HepG2 (cell line): ENCODE results near the gene CCDC18. TPM values are rescaled to one million over a fixed set of nuclear protein-coding genes. Genes with fewer than 3 reads are reported as not detected.

ENCODE experiments used
- ATAC-seq: fragments of 200-7000 bp; cut with Tn5 transposase; 3 replicates; pipeline ENCODE4 v1.9.1; 2020; ENCODE audit warnings: mild to moderate bottlenecking, moderate library complexity
- BruUV-seq: library from RNA; stranded (reverse); fragments of 400-500 nt; replicated peaks from 2 replicates; lab custom pipeline; 2021; lab: Mats Ljungman, UMichigan
- CTCF ChIA-PET: fragments of 300-600 bp; formaldehyde crosslinking; extraction: SDS; loops from one replicate; lab custom pipeline; 2021; ENCODE audit warnings: low total read pairs, inconsistent platforms, low intra/inter-chr PET ratio; lab: Yijun Ruan, JAX
- POLR2A ChIA-PET: fragments of 350-600 bp; sonication (Branson Sonifier 250); formaldehyde crosslinking; loops from one replicate; lab custom pipeline; 2020; ENCODE audit warnings: antibody characterized with exemption, inconsistent platforms; lab: Yijun Ruan, JAX
- DNase-seq: peaks from one replicate; pipeline ENCODE4 v3.0.0-alpha.2; 2015; ENCODE audit warnings: low spot score
- FAIRE-seq: peaks from 3 replicates; lab custom pipeline; 2011; peaks lifted over from hg19 to GRCh38; lab: Jason Lieb, UNC
- H2AFZ ChIP-seq: one replicate; pipeline ENCODE4 v1.6.1; 2011; ENCODE audit warnings: low read length, inconsistent platforms
- H3K27ac ChIP-seq: fragments of 300-600 bp; 3 replicates; pipeline ENCODE4 v1.8.0; 2011; ENCODE audit warnings: mixed run types, mild to moderate bottlenecking, mixed read lengths, low read length, inconsistent platforms; ENCODE audit not compliant: insufficient read depth; ENCODE audit errors: extremely low read length
- H3K27me3 ChIP-seq, 2 experiments: fragments of 200-600 bp in 1 of 2; 2 replicates in 1 of 2; 3 replicates in 1 of 2; pipeline versions ENCODE4 v1.6.0 to v1.8.0; 2011; ENCODE audit warnings: low read length in 2 of 2, mild to moderate bottlenecking in 2 of 2, moderate library complexity in 2 of 2, inconsistent platforms in 1 of 2; ENCODE audit not compliant: insufficient read depth in 2 of 2, control insufficient read depth in 1 of 2
- H3K36me3 ChIP-seq, 2 experiments: fragments of 200-600 bp in 1 of 2; replicated peaks in 1 of 2; 2 replicates in 1 of 2; 3 replicates in 1 of 2; pipeline versions ENCODE4 v1.5.1 to v1.8.0; 2011; ENCODE audit warnings: low read length in 2 of 2, inconsistent platforms in 1 of 2; ENCODE audit not compliant: insufficient read depth in 2 of 2, control insufficient read depth in 1 of 2
- H3K4me1 ChIP-seq: 2 replicates; pipeline ENCODE4 v1.5.1; 2012; ENCODE audit warnings: low read length, inconsistent platforms; ENCODE audit not compliant: insufficient read depth
- H3K4me2 ChIP-seq: 2 replicates; pipeline ENCODE4 v1.6.0; 2011; ENCODE audit warnings: low read depth, low read length, inconsistent platforms
- H3K4me3 ChIP-seq, 3 experiments: fragments of 200-600 bp in 1 of 3; sonication (generic), shearing (Covaris generic) in 1 of 3; replicated peaks in 1 of 3; 2 replicates each; pipeline ENCODE4 v1.5.1; 2011 to 2016; ENCODE audit warnings: low read length in 3 of 3, inconsistent platforms in 2 of 3, low read depth in 2 of 3, mild to moderate bottlenecking in 2 of 3, control low read depth in 1 of 3, mixed read lengths in 1 of 3; ENCODE audit not compliant: insufficient read depth in 1 of 3
- H3K79me2 ChIP-seq: one replicate; pipeline ENCODE4 v1.6.1; 2011; ENCODE audit warnings: low read length, inconsistent platforms; ENCODE audit not compliant: insufficient read depth
- H3K9ac ChIP-seq: 2 replicates; pipeline ENCODE4 v1.6.0; 2011; ENCODE audit warnings: mild to moderate bottlenecking, low read depth, low read length, inconsistent platforms; ENCODE audit not compliant: insufficient read depth
- H3K9me3 ChIP-seq: 2 replicates; pipeline ENCODE4 v1.5.1; 2012; ENCODE audit warnings: mild to moderate bottlenecking, low read length
- H4K20me1 ChIP-seq: 2 replicates; pipeline ENCODE4 v1.6.0; 2011; ENCODE audit warnings: inconsistent platforms, mild to moderate bottlenecking, low read length, moderate library complexity; ENCODE audit not compliant: insufficient read depth
- NKX3-1 ChIP-seq: sonication (generic); formaldehyde crosslinking; IDR thresholded peaks from 2 replicates; pipeline ENCODE4 v1.5.0; 2020; ENCODE audit warnings: missing genetic modification reagents
- SKI ChIP-seq: fragments of 450-650 bp; IDR thresholded peaks from one replicate; pipeline ENCODE4 v1.6.1; 2018; ENCODE audit warnings: mild to moderate bottlenecking; ENCODE audit not compliant: partially characterized antibody
- ZNF724P ChIP-seq: sonication (generic); formaldehyde crosslinking; IDR thresholded peaks from 2 replicates; pipeline ENCODE4 v1.8.0; 2022; ENCODE audit warnings: missing genetic modification reagents, borderline replicate concordance
- WGBS: methylation state at CpG from one replicate; pipeline ENCODE4 v1.1.6; 2017; ENCODE audit warnings: low lambda C conversion rate; 5-methylcytosine and 5-hydroxymethylcytosine counted together
- in situ Hi-C: cut with HindIII; loops from 2 replicates; pipeline ENCODE4 v1.10.0; 2017; ENCODE audit warnings: low pct_unique_long_range_greater_than_20kb; ENCODE audit not compliant: extremely low pct_ligation_motif_present
- intact Hi-C: fragments of 100-400 bp; cut with micrococcal nuclease; formaldehyde crosslinking; loops from one replicate; pipeline ENCODE4 v1.10.0; 2022; ENCODE audit not compliant: unreplicated experiment
- polyA plus RNA-seq, 8 experiments: library from polyadenylated mRNA; depleted of rRNA in 3 of 8; stranded (reverse) in 7 of 8; unstranded in 1 of 8; fragments of >200 nt; fragmentation: Illumina TruSeq in 4 of 8; extraction: Trizol in 4 of 8; gene quantifications; 2 replicates each; pipeline versions ENCODE4 v1.2.1 to v1.2.3, GENCODE V29; 2011 to 2016; ENCODE audit warnings: low read depth in 4 of 8, missing spikeins in 1 of 8, mixed read lengths in 1 of 8; ENCODE audit not compliant: insufficient read depth in 1 of 8
- total RNA-seq, 5 experiments: library from RNA; depleted of rRNA; stranded (reverse); fragments of >200 nt; fragmentation: Illumina TruSeq; extraction: Trizol; gene quantifications; 2 replicates each; pipeline ENCODE4 v1.2.3, GENCODE V29; 2016; ENCODE audit warnings: low read depth in 1 of 5
- TF ChIP-seq, protein P1 (sequence below), 2 experiments: sonication (generic) in 1 of 2; formaldehyde crosslinking in 1 of 2; IDR thresholded peaks; 2 replicates each; pipeline versions ENCODE4 v1.5.1 to v1.6.1; 2011 to 2020; ENCODE audit warnings: borderline replicate concordance in 1 of 2, low read depth in 1 of 2, low read length in 1 of 2, mild to moderate bottlenecking in 1 of 2, missing genetic modification reagents in 1 of 2, moderate library complexity in 1 of 2
- TF ChIP-seq, protein P2 (sequence below), 2 experiments: sonication (generic) in 1 of 2; formaldehyde crosslinking in 1 of 2; IDR thresholded peaks; 2 replicates each; pipeline versions ENCODE4 v1.4.0 to v1.6.1; 2016 to 2020; ENCODE audit warnings: borderline replicate concordance in 1 of 2, low read depth in 1 of 2, mild to moderate bottlenecking in 1 of 2, missing genetic modification reagents in 1 of 2

The CCDC18 gene
- total and polyA plus RNA-seq, 2 of the 13 experiments (the other 11 are each of a cell fraction or from before 2014, with no cell fraction given): 1.9 to 18.4 TPM

DNA sequence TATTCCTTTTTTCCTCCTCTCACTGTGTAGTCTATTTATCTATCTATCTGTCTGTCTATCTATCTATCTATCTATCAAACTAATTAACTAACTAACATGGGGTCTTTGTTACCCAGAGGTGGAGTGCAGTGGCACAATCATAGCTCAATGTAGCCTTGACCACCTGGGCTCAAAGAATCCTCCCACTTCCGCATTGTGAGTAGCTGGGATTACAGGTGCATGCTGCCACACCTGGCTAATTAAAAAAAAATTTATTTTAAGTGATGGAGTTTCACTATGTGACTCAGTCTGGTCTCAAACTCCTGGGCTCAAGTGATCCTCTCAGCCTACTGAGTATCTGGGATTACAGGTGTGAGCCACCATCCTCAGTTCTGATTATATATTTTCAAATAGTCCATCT lies 71.4 kb downstream of the CCDC18 start:
- Histone ChIP-seq H3K4me2 (no peak overlapping the region), H3K79me2 (no peaks in the 10 kb centered on the region), H3K36me3 (no peaks in the 10 kb centered on the region; a peak in 2 of 5 replicates), H3K9me3 (no peaks in the 10 kb centered on the region), H2AFZ (no peak overlapping the region), H3K27me3 (no peaks in the 10 kb centered on the region), H3K9ac (no peak overlapping the region), H3K4me3 (no peak overlapping the region), H3K27ac (no peak overlapping the region), H4K20me1 (no peaks in the 10 kb centered on the region), H3K4me1 (no peaks in the 10 kb centered on the region)
- in situ Hi-C loops: no loop called here
- BruUV-seq: no TSS peak
- TF ChIP-seq NKX3-1 (CRISPR knock-in tag) (no peak), ZNF724P (CRISPR knock-in tag) (no peak), SKI (no peak)
- TF ChIP-seq, protein P1, sequence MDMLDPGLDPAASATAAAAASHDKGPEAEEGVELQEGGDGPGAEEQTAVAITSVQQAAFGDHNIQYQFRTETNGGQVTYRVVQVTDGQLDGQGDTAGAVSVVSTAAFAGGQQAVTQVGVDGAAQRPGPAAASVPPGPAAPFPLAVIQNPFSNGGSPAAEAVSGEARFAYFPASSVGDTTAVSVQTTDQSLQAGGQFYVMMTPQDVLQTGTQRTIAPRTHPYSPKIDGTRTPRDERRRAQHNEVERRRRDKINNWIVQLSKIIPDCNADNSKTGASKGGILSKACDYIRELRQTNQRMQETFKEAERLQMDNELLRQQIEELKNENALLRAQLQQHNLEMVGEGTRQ (IDR thresholded peaks at IDR 0.05; ENCODE audit: low read depth, low read length): no peak
- TF ChIP-seq, protein P1 (CRISPR knock-in tag; IDR thresholded peaks at IDR 0.05; ENCODE audit: borderline replicate concordance): no peak
- TF ChIP-seq, protein P2, sequence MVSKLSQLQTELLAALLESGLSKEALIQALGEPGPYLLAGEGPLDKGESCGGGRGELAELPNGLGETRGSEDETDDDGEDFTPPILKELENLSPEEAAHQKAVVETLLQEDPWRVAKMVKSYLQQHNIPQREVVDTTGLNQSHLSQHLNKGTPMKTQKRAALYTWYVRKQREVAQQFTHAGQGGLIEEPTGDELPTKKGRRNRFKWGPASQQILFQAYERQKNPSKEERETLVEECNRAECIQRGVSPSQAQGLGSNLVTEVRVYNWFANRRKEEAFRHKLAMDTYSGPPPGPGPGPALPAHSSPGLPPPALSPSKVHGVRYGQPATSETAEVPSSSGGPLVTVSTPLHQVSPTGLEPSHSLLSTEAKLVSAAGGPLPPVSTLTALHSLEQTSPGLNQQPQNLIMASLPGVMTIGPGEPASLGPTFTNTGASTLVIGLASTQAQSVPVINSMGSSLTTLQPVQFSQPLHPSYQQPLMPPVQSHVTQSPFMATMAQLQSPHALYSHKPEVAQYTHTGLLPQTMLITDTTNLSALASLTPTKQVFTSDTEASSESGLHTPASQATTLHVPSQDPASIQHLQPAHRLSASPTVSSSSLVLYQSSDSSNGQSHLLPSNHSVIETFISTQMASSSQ (IDR thresholded peaks at IDR 0.05; ENCODE audit: low read depth): no peak
- TF ChIP-seq, protein P2 (CRISPR knock-in tag; IDR thresholded peaks at IDR 0.05; ENCODE audit: borderline replicate concordance): no peak
- DNase-seq (no peak), ATAC-seq (no peak), FAIRE-seq (no peak)
- CTCF ChIA-PET: no interaction called here
- 100% methylated on average over 1 of the region's 1 CpG for WGBS
- intact Hi-C loops: no loop called here
- POLR2A ChIA-PET: no interaction called here
